ENCODE results near the gene GALNT9. TPM values are rescaled to one million over a fixed set of nuclear protein-coding genes. Genes with fewer than 3 reads are reported as not detected.

GALNT9 gene
- total and polyA plus RNA-seq, 2 donors (not counting 1 experiment from before 2014, with no cell fraction given) = 0.71 to 2.4 TPM

GRCh38 chr12:132208153-132208823 is 121.1 kb downstream of the GALNT9 start:
- H3K27me3 Mint-ChIP-seq = peaks cover 21% of the 10 kb centered on the region
- no peak overlapping the region for H3K4me2 ChIP-seq (replicated peaks; ENCODE audit: low read depth, low read length, poor library complexity, severe bottlenecking)
- H3K27ac ChIP-seq (ENCODE audit: low read length in 2 of 2) = no peak overlapping the region
- CTCF ChIA-PET = no interaction called here
- no peak overlapping the region for H3K9ac ChIP-seq (ENCODE audit: low read length)
- no peak overlapping the region for H3K4me3 Mint-ChIP-seq
- H3K27ac Mint-ChIP-seq = no peak overlapping the region
- DNase-seq (no peak), ATAC-seq (ENCODE audit: low read depth) (no peak)
- H4K20me1 ChIP-seq (ENCODE audit: control insufficient read depth, insufficient read depth, low read length, poor library complexity, severe bottlenecking) = no peaks in the 10 kb centered on the region
- POLR2A ChIA-PET = no interaction called here
- peaks cover 2% of the 10 kb centered on the region for H3K4me1 Mint-ChIP-seq
- H3K4me3 ChIP-seq (ENCODE audit: control extremely low read depth in 1 of 5, extremely low read depth in 1 of 5, insufficient read depth in 1 of 5, low read depth in 2 of 5, low read length in 4 of 5) = no peak overlapping the region
- no peaks in the 10 kb centered on the region for H3K36me3 ChIP-seq (replicated peaks in 1 of 2; ENCODE audit: control extremely low read depth in 1 of 2, control insufficient read depth in 1 of 2, extremely low read depth in 1 of 2, insufficient read depth in 2 of 2, low read length in 1 of 2)
- no peak overlapping the region for H2AFZ ChIP-seq (ENCODE audit: insufficient read depth, low read depth, low read length, poor library complexity, severe bottlenecking)
- TF ChIP-seq EZH2 (IDR thresholded peaks at IDR 0.05; ENCODE audit: borderline replicate concordance, insufficient read depth, low read depth, low read length, poor library complexity, severe bottlenecking) = no peak
- TF ChIP-seq CTCF (IDR thresholded peaks at IDR 0.05) = no peak
- H3K27me3 ChIP-seq (replicated peaks in 1 of 4; ENCODE audit: control extremely low read depth in 1 of 4, control insufficient read depth in 3 of 4, insufficient read depth in 4 of 4, low read length in 3 of 4) = peaks cover 0 to 26% (median 13%) of the 10 kb centered on the region in 4 experiments
- no peaks in the 10 kb centered on the region for H3K79me2 ChIP-seq (ENCODE audit: control insufficient read depth, insufficient read depth, low read length)
- peaks cover 2% of the 10 kb centered on the region for H3K9me3 Mint-ChIP-seq (ENCODE audit: insufficient read depth)
- peaks cover 0 to 36% (median 0%) of the 10 kb centered on the region in 3 donors for H3K9me3 ChIP-seq (ENCODE audit: control extremely low read depth in 1 of 3, control insufficient read depth in 2 of 3, insufficient read depth in 1 of 3, low read length in 2 of 3)
- peaks cover 11 to 15% of the 10 kb centered on the region in 2 donors for H3K4me1 ChIP-seq (ENCODE audit: control insufficient read depth in 2 of 2, insufficient read depth in 2 of 2, low read length in 2 of 2)
- WGBS (ENCODE audit: insufficient coverage) = over 99% methylated on average over 12 of the region's 15 CpGs
- intact Hi-C loops (cut with micrococcal nuclease) = no loop called here

- Mint-ChIP-seq H3K9me3 (ENCODE audit: insufficient read depth) (no peaks in the 10 kb centered on the region), H3K4me1 (no peaks in the 10 kb centered on the region), H3K27me3 (peaks cover 26% of the 10 kb centered on the region), H3K27ac (no peak overlapping the region), H3K4me3 (no peak overlapping the region)
- TF ChIP-seq CTCF (IDR thresholded peaks at IDR 0.05) (no peak), EZH2 (IDR thresholded peaks at IDR 0.05; ENCODE audit: borderline replicate concordance, insufficient read depth, low read depth, low read length, poor library complexity, severe bottlenecking) (no peak)
- Histone ChIP-seq H3K4me2 (replicated peaks; ENCODE audit: low read depth, low read length, poor library complexity, severe bottlenecking) (no peak overlapping the region), H3K27me3 (replicated peaks in 1 of 4; ENCODE audit: control extremely low read depth in 1 of 4, control insufficient read depth in 3 of 4, insufficient read depth in 4 of 4, low read length in 3 of 4) (peaks cover 0 to 35% (median 13%) of the 10 kb centered on the region in 4 experiments), H3K4me3 (ENCODE audit: control extremely low read depth in 1 of 5, extremely low read depth in 1 of 5, insufficient read depth in 1 of 5, low read depth in 2 of 5, low read length in 4 of 5) (no peak overlapping the region), H3K9me3 (ENCODE audit: control extremely low read depth in 1 of 3, control insufficient read depth in 2 of 3, insufficient read depth in 1 of 3, low read length in 2 of 3) (peaks cover 0 to 28% (median 0%) of the 10 kb centered on the region in 3 donors), H2AFZ (ENCODE audit: insufficient read depth, low read depth, low read length, poor library complexity, severe bottlenecking) (no peak overlapping the region), H3K9ac (ENCODE audit: low read length) (no peak overlapping the region), H3K4me1 (ENCODE audit: control insufficient read depth in 2 of 2, insufficient read depth in 2 of 2, low read length in 2 of 2) (peaks cover 9 to 15% of the 10 kb centered on the region in 2 donors), H4K20me1 (ENCODE audit: control insufficient read depth, insufficient read depth, low read length, poor library complexity, severe bottlenecking) (no peaks in the 10 kb centered on the region), H3K79me2 (ENCODE audit: control insufficient read depth, insufficient read depth, low read length) (no peaks in the 10 kb centered on the region), H3K27ac (ENCODE audit: low read length in 2 of 2) (no peak overlapping the region), H3K36me3 (replicated peaks in 1 of 2; ENCODE audit: control extremely low read depth in 1 of 2, control insufficient read depth in 1 of 2, extremely low read depth in 1 of 2, insufficient read depth in 2 of 2, low read length in 1 of 2) (no peaks in the 10 kb centered on the region)
- 89% methylated on average over 36 of the region's 36 CpGs for WGBS (ENCODE audit: insufficient coverage)
- intact Hi-C loops (cut with micrococcal nuclease) = no loop called here
- DNase-seq = no peak
- POLR2A ChIA-PET = no interaction called here
- no peak for ATAC-seq (ENCODE audit: low read depth)
- CTCF ChIA-PET = no interaction called here
These were observed 122.2 kb downstream of the GALNT9 start for GRCh38 chr12:132207083-132207775.

Measured in B cell (primary cell).